ENCODE data around the gene TFPI2.
"Not testable (repeated sequence)": the region's sequence is repeated elsewhere in the genome, so short reads cannot be mapped to it uniquely, and the experiment has no call there.

TFPI2 gene, protein sequence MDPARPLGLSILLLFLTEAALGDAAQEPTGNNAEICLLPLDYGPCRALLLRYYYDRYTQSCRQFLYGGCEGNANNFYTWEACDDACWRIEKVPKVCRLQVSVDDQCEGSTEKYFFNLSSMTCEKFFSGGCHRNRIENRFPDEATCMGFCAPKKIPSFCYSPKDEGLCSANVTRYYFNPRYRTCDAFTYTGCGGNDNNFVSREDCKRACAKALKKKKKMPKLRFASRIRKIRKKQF

DNA sequence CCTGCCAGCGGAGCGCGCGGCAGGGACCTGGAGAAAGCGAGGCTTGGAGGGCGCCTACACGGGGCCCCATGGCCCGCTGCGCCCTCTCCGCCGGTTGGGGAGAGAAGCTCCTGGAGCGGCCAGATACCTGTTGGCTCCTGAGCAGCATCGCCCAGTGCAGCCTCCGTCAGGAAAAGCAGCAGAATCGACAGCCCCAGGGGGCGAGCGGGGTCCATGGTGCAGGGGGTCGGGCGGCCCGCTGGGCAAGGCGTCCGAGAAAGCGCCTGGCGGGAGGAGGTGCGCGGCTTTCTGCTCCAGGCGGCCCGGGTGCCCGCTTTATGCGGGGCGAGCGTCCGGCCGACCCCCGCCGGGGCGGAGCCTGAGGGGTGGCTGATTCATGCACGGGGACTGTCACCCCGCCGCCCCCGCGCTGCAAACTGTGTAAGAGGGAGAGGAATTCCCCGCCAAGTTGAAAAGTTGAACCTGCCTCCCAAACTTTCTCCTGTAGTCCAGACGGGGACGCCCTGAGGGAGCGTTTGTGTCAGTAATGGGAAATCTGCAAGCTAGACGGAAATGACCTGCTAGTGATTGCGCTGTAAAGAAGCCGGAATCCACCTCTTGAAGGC is at the start of gene TFPI2:
TFPI2 (minus strand) TSS at position 290 of the 605 bp plus-strand sequence; CDS start at position 215, 75 bp downstream.
- no peak for DNase-seq

DNA sequence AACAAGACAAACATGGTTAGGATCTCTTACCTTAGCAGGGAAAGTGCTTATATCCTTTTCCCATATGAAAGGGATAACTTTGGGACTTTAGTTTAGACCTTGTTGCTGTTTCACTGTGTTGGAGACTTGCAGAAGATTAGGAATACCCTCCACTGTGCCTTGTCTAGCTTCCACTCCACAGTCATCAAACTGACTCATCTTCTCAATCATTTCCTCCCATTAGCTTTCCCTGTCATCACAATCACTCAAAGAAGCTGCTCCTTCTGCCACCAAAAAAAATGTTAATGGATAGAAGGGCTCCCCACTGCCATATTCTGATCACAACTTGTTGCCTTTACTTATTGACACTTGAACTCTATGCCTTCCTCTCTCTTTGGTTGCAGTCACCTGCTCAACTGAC is 47.7 kb upstream of the TFPI2 start:
- DNase-seq = no peak

DNA sequence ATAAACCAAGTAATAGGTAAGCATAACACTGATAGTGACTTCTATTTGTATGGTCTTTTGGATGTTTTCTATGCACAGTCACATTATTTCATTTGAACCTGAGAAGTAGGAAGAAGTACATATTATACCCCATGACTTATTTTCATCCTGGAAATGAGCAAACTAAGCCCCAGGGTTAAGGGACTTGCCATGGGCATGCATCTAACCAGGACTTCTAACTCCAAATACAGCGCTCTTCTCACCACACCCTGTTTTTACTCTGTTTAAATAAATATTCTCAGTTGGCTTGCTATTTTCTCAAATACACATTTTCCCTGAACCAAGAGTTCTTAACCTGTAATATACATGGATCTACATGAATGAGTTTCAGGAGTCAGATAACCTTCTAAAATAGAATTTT is 47.3 kb upstream of the TFPI2 start:
- DNase-seq = no peak

DNA sequence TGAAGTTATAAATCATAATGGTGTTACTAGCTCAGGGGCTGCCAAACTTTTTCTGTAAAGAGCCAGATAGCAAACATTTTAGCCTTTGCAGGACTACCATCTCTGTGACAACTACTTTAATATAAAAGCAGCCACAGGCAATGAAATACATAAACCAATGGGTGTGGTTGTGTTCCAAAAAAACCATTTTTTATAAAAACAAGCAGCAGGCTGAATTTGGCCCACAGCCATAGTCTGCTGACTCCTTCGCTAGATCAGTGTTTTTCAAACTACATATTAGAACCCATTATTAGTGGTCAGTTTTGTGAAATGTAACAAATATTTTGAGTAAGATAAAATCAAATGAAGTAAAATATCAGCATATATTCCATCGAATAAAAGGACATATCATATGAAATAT is 44.5 kb upstream of the TFPI2 start:
- DNase-seq = no peak

DNA sequence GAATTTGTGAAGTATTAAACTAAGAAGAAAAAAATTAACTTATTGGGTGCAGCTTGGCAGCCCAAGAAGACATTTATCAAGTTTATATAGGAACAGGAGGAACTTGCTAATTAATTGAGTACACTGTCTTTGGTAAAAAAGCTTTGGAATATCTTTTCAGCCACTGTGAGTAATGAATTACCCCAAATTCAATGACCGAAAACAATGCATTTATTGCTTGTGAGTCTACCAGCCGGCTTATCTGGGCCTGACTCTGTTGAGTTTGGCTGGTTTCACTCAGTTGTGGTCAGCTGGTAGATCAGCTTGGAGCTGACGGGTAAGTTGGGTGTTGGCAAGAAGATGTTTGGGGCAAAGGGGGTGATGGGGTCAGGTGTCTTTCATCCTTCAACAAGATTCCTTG is 42.6 kb upstream of the TFPI2 start:
- no peak for DNase-seq

DNA sequence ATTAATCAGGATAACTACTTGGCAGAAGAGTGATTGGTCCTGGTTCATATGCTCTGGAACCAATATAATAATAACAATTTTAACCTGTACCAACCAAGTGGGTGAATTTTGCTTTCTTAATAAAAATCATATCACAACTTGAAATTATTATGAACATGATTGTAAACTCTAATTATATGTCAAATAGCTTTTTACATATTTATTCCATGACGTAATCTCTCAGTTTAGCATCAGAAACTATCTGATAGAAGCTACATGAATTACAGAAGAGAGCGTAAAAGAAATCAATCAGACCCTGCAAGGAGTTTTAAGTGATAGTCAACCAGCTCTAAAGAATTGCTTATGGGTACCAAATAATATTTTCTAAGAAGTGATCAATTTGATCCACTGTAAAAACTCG is 41.1 kb upstream of the TFPI2 start:
- no peak for DNase-seq

DNA sequence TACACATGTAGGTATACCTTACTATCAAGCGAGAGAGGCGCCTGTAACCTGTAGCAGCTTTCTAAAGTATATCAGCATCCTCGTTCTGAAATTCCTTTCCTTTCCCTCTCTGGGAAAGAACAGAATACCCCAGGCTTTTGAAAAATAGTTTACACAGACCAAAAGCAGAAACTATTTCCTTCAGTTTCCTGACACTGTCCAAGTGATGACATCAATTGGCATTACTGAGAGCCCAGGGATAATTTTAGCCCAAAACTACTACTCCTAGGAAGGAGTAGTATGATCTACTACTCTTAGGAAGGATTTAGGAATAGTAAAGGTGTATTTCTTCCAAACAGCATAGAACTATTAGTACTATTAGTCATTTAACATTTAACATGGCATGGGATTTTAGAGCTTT is 37.0 kb upstream of the TFPI2 start:
- no peak for DNase-seq

DNA sequence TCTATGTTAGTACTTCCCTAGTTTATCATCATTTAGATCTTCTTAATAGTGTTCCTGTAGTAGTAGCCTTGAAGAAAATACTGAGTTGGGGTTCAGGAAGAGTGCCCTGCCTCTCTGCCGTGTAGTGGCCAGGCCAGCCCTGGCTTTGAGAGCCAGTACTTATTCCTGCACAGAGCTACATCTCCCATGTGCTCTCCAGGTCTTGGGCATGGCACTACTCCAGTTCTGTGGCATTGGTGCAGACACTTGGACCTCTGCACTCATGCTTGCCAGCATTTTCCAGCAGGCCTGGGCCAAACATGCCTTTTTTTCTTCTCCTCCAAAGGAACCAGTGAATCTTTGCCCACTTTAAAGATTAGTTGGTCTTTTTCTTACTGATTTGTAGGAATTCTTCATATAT is 36.2 kb upstream of the TFPI2 start:
- no peak for DNase-seq

DNA sequence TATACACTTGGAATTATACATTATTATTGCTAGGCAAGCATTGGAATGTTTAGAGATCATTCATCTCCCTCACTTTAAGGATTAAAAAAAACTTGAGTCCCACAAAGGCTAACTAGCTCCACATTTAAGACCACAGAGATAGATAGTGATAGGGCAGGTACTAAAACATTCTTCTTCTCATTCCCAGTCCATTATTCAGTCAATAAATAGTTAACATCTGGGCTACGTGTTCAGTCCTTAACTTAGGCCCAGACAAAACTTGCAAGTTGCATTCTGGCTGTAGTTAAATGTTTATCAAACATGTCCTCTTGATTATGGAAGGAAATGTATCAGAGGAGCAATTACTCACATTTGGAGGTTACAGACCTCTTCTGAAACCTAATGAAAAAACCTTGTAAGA is 33.4 kb upstream of the TFPI2 start:
- DNase-seq = no peak

DNA sequence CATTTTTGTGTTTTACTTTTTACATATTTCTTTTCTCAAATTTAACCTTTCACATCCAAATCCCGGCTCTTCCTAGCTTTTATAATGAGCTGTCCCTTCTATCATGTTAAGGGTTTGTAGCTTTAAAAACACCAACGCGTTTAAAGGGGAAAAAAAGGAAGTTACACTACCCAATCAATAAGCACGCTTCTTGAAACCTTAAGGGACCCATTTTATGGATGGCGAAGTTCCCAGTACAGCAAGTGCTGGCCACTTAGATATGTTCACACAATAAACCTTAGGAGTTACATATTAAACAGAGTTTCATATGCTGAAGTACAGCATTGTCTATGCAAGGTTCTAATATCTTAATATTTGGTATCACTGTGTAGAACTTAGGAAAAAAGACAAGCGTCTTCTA is 32.7 kb upstream of the TFPI2 start:
- no peak for DNase-seq

DNA sequence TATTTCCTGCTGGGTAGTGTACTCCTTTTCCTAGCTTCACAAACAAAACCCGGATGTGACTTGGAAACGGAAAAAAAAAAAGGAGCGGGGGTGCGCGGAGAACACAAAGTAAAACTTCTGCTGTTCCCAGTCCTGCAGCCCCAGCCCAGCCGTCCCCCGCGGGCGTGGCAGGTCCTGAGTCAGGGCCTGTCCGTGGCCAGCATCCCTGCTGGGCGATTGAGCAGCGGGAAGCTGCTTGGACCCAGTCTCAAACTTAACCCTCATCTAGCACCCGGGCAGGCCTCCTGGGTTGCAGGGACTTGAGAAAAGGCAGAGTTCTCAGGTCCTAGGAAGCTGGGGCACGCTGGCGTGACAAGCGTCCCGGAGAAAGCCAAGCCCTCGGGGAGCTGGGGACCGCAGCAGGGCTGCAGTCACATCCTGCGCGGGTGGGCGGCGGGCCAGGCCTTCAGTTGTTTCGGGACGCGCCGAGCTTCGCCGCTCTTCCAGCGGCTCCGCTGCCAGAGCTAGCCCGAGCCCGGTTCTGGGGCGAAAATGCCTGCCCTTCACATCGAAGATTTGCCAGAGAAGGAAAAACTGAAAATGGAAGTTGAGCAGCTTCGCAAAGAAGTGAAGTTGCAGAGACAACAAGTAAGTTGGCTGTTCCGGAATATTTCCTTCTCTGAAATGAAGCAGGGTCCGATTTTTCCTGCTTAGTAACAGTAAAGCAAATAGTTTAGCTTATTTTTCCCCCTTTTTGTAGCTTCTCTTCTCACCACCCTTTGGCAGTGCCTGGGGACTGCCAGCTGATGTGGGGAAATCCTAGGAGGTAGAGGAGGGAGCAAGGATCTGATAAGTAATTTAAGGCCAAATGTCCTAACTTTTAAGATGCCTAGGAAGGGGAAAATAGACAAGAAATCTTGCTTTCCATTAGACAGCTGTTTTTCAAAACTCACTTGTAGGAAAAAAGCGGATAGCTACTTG is 31.3 kb upstream of the TFPI2 start, which contains the start of gene GNG11:
GNG11 (plus strand) TSS at position 129 of the 960 bp plus-strand sequence; CDS start at position 532, 403 bp downstream.
- DNase-seq = peak; percentile 9

DNA sequence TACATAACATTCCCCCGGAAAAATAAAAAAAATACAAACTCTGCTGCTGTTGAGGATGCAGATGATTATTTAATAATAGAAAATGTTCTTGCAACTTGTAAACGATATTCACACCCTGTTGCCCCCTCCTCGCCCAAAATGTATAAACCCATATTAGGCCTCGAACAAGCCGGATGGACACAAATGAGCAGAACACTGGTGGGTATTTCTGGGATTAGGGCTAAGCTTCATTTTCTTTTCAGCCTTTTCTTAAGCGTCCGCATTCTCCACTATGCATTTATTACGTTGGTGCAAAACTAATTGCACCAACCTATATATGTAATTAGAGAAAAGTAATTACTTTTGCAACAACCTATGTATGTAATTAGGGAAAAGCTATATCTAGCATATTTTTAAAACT is 30.6 kb upstream of the TFPI2 start:
- no peak for DNase-seq

DNA sequence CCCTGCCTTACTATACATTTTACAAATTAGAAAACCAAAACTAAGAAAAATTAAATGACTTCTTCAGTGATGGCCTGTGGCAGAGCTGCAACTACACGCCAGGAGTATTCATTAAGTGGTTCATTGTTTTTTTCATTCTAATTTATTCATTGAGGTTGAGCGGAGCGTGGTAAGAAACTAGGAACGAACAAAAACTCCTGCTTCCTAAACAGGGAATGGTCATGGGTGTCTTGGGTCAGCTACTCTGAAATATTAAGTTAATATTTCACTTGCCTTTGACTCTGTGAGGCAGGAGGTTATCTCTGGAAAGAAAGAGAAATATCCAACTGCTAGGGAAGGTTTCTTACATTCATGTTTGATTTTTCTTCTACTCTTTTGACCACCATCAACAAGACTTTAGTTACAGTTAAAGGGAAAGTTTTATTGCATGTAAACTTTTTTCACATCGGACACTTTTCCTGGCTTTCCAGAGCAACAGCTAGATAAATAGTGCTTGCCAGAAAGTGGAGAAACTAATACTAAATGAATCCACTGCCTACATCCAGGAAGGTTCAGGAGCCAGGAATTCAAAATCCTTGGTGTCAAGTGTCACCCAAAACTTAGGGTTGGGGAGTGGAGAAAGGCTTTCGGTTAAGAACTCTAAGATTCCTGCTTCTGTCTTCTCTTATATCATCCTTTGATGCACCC is 30.1 kb upstream of the TFPI2 start:
- no peak for DNase-seq

DNA sequence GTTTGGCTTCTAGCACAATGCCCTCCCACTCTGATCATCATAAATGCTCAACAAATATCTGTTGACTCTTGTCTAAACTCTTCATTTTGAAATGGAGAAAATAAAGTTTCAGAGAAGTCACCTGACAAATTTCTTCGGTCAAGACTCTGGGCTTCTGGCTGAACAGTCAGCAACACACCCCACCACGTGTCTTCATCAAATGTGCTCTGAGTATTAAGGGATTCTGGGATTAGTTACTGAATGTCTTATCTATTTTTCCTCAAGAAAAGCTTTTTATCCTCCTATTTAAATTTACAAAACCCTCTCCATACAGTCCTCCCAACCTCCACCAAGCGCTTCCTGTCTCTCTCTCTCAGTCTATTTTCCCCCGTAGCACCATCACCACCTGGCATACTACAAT is 25.8 kb upstream of the TFPI2 start:
- not testable (repeated sequence) for DNase-seq

DNA sequence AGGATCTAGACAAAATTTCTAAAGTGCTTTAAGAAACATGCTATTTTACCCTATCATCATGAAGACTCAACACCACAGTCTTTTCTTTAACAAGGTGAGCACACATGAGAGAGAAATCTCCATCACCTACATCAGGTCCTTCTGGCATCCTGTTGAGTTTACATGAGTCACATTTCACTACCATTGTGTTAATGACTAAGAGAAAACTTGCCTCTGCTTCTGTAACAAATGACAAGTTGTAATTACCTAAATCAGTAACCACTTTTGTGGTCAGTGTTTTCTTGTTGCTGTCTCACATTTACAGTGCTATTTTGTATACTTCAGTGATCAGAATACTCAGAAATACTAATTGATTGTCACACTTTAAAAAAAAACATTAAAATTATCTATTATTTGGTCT is 25.3 kb upstream of the TFPI2 start:
- not testable (repeated sequence) for DNase-seq

DNA sequence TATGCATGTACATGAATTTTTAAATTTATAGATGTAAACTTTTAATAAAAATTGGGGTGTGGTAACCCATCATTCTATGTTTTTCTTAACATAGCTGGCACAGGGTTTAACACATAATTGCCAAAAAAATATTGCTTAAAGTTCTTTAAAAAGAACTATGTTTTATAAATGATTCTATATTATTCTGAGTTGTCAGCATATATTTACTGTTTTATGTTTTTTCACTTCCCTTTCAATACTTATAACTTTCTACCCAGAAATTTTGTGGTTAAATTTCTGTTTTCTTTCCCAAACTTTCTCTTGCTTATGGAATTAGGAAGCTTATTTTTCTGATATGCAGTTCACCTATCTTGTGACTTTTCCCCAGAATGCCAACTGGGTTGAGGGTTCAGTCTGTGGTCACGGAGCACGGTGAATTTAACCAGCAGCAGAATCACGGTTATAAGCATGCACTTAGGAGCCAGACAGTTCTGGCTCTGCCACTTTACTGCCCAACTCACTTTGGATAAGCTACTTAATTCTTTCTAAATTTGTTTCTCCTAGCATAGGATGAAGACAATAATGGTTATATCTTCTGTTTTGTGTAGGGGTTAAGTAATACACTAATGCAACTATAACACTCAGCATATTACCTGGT is 24.8 kb upstream of the TFPI2 start:
- DNase-seq = not testable (repeated sequence)

DNA sequence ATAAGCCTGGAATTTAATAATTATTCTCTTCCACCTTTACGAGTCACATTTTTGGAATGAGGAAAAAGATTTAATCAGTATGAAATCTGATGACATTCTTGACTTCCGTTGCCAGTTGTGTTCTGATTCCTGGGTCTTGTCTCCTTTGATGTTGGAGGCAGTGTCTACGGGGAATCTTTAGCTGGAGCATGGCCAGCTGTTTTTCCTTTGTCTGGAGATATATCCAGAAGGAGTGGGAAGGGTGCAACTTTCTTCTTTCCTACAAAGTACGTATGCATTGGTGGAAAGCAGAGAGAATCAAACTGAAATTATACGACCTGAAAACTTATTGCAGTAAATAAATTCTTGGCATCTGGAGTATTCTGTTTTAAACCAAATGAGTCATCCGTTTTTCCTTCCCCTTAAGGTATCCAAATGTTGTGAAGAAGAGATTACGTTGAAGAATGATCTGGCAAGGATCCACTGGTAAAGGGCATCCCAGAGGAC is 24.1 kb upstream of the TFPI2 start:
- no peak for DNase-seq

DNA sequence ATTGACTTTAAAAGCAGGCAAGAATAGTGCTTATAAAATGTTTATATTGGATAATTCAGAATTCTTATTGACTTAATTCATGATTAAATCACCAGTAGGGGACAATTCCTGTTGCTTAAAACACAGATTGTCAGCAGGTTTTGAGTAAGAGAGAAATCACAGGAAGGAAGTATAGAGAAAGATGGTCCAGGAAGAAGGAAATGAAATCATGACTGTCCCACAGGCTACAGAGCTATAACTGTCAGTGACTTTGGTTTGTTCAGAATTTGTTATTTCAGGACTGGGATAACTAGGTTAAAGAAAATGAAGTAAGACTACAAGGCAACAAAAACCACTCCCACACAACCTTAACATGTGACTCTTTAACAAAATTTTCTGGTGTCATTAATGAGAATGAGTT is 22.6 kb upstream of the TFPI2 start:
- DNase-seq = no peak

DNA sequence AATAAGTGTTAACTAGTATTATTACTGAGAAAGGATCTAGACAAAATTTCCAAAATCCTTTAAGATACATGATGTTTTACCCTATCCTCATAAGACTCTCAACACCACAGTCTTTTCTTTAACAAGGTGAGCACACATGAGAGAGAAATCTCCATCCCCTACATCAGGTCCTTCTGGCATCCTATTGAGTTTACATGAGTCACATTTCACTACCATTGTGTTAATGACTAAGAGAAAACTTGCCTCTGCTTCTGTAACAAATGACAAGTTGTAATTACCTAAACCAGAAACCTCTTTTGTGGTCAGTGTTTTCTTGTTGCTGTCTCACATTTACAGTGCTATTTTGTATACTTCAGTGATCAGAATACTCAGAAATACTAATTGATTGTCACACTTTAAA is 21.1 kb upstream of the TFPI2 start:
- not testable (repeated sequence) for DNase-seq

DNA sequence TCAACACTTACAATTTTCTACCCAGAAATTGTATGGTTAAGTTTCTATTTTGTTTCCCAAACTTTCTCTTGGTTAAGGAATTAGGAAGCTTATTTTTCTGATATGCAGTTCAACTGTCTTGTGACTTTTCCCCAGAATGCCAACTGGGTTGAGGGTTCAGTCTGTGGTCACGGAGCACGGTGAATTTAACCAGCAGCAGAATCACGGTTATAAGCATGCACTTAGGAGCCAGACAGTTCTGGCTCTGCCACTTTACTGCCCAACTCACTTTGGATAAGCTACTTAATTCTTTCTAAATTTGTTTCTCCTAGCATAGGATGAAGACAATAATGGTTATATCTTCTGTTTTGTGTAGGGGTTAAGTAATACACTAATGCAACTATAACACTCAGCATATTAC is 20.7 kb upstream of the TFPI2 start:
- not testable (repeated sequence) for DNase-seq

DNA sequence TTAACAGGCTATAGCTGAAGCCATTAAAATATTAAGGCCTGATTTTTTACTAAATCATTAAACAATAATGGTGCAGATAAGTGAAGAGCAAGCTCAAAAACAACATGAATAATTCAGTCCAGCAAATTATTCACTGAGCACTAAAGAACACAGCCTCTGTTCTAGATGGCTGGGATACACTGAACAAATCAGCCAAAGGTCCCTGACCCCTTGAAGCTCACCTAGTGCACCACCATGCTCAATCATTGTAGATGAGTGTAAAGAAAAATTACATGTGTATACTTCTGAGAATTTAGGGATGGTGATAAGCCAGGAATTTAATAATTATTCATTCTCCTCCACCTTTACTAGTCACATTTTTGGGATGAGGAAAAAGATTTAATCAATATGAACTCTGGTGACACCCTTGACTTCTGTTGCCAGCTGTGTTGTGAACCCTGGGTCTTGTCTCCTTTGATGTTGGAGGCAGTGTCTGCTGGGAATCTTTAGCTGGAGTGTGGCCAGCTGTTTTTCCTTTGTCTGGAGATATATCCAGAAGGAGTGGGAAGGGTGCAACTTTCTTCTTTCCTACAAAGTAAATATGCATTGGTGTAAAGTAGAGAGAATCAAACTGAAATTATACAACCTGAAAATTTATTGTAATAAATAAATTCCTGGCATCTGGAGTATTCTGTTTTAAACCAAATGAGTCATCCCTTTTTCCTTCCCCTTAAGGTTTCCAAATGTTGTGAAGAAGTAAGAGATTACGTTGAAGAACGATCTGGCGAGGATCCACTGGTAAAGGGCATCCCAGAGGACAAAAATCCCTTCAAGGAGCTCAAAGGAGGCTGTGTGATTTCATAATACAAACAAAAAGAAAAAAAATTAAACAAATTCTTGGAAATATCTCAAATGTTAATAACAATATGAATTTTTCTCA is 19.8 kb upstream of the TFPI2 start:
- DNase-seq = no peak
